Stromal cell of bone marrow (primary cell): ENCODE measurements around the gene EPHA6.
"Not testable (repeated sequence)": the region's sequence is repeated elsewhere in the genome, so short reads cannot be mapped to it uniquely, and the experiment has no call there.

Experiments used
- DNase-seq: peaks from one replicate; pipeline ENCODE4 v3.0.0-alpha.2; 2012; ENCODE audit warnings: low read depth

EPHA6 gene

DNA sequence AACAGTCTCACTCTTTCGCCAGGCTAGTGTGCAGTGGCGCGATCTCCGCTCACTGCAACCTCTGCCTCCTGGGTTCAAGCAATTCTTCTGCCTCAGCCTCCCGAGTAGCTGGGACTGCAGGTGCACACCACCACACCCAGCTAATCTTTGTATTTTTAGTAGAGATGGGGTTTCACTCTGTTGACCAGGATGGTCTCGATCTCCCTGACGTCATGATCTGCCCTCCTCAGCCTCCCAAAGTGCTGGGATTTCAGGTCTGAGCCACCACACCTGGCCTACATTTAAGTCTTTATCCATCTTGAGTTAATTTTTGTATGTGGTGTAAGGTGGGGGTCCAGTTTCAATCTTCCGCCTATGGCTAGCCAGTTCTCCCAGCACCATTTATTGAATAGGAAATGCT is 211.2 kb downstream of the EPHA6 start:
- DNase-seq, result not testable (repeated sequence)

DNA sequence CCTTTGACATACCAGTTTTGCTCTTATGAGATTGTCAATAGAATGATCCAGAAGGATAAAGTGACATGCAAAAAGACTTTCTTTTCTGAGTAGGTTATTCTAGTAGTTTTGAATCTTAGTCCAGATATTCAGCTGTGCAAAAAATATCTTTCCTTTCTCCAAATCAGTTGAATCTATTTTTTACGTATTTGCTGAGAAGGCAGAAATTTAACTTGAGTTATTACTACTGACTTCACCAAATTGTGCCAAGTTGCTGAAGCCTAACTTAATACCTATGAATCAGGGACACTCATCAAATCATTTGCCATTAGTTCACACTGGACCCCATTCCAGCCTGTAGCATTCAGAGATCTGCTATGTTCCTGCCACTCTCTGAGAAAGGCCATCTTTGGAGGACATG is 215.6 kb downstream of the EPHA6 start:
- no peak for DNase-seq

DNA sequence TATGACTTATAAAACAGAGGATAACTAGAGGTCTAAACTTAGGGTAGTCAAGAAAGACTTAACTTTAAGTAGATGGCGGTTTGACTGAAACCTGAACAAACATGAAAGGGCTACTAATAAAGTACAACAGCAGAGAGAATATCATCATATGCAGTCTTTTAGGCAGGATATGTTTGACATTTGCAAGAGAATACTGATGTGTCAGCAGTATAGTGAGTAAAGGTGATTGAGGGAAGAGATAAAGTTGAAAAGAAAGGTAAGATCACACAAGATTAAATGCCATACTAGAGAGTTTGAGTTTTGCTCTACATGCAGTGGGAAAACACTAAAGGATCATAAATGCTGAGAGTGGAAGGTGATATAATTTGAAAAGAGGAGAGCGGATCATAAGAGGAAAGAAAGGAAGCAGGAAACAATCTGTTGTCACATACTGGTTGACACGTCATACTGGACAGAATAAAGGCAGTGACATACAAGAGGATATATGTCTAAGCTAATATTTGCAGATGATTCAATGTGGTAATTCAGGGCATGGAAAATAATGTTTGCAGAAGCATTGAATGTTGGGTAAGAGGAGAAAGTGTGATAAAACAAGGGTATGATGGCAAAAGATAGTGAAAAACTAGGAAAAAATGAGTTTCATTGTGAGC is 223.0 kb downstream of the EPHA6 start:
- DNase-seq, result no peak

DNA sequence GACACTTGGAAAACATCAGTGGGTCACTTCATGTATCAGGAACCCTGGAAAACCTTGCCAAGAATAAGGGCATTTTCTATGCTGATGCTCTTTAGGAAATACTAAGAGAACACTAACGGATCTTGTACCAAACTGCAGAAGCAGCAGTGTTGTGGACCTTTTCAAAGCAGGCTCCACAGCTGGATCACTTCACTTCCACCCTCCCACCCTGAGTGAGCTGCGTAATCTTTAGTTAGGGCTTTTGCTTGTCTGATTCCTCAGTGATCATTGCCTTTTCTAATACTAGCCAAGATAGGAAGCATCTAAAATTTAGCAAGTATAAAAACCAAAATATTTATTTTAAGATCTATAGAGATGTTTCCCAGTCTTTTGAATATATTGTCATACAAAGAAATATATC is 229.0 kb downstream of the EPHA6 start:
- no peak for DNase-seq

DNA sequence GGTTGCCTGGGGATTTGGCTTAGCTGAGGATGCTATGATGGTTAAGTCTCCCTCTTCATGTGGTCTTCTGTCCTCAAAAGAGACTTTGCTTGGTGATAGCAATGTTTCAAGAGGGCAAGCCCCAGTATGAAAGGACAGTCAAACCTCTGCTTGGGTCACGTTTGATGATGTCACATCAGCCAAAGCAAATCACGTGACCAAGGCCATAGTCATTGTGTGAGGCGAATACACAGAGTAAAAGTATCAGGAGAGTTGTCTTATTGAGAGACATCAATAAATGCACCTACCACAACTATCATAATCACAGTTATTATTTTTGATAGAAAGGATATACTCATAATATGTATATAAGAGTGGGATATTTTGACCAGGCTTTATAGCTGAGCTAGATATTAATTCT is 243.0 kb downstream of the EPHA6 start:
- no peak for DNase-seq

DNA sequence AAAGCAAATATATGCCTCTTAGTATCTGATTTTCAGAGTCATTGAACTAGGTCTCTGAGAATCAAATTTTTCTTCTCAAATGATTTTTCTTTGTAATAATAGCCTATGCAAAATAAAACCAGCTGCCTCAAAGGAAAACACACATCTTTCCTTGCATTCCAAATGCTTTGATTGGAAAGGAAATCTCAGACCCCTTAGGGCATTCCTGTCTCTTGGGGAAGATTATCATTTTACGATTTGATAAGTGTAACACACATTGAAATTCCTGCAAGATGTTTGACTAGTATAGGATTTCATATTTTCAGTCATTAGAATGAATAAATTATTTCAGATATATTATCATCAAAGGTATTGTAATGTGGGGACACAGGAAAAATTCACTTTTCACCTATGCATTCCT is 244.8 kb downstream of the EPHA6 start:
- DNase-seq, result no peak

DNA sequence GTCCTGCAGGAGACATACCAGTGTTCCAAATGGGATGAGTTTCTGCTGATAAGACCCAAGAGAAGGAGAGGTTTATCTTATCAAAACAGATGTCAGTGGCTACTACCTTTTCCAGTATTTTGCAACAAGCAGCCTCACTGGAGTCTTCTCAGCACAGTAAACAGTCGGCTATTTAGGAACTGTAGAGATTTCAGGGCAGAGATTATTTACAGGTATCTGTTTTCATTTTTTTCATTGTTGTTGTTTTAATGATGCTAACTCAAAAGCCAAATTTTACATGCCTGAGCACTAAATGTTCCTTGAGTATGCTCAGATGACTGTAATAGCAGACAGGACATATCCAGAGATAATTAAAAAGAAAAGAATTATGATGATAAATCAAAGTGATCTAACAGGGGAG is 252.1 kb downstream of the EPHA6 start:
- DNase-seq, result no peak

DNA sequence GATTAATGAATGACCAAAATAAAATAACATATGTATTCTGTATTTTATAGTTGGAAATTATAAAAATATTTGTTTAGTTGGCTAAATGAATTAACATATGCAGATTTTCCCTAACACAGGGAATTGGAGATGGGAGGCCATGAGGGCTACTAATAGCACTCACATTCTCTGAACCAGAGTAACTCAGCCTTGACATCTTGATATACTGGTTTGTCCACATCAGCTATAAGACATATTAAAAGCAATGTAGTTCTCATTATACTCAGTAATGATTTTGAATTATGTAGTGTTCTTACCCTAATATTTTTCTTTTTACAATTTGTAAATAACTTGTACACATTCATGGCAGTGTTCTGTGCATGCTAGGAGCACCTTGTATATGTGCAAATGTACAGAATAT is 255.9 kb downstream of the EPHA6 start:
- no peak for DNase-seq

DNA sequence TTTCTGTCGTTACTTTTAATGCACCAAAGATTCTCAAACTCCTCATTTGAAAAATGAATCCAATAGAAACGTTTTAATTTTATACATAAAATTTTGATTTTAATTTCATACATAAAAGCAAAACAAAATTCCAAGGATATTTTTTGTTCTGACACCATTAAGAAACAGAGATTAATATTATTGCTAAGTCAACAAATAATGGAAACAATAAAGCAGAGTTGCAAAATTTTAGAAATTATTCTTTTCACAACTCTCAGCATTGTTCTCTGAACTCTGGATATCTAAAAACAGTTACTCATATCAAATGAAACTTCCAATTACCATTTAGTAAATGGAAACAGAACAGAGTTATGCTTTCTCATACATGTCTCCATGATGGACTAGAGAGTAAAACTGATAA is 260.2 kb downstream of the EPHA6 start:
- no peak for DNase-seq

DNA sequence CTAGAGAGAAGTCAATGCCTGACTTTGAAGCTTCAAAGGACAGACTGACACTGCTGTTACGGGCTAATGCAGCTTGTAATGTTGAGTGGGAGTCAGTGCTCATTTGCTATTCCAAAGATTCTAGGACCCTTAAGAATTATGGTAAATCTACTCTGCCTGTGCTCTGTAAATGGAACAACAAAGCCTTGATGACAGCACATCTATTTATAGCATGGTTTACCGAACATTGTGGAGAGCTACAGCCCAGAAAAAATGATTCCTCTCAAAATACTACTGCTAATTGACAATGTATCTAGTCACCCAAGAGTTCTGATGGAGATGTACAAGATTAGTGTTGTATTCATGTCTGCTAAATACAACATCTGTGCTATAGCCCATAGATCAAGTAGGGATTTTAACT is 262.3 kb downstream of the EPHA6 start:
- DNase-seq, result no peak

DNA sequence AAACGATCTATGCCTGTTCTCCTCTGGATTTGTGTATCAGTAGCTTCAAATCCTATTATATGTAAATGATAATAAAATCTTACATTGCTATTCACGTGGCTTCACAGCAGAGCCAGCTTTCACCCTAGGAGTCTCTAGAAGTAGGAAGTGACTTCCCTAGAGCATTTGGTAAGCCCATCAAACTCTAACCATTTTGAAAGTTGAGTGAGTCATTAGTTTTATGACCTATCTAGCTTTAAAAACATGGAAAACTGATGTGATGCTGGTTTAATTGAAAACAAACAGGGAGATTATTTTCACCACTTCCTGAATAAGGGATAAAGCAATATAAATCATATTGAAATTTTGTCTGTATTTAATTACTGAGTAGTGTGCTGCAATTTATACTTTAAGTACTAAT is 275.2 kb downstream of the EPHA6 start:
- DNase-seq, result no peak

DNA sequence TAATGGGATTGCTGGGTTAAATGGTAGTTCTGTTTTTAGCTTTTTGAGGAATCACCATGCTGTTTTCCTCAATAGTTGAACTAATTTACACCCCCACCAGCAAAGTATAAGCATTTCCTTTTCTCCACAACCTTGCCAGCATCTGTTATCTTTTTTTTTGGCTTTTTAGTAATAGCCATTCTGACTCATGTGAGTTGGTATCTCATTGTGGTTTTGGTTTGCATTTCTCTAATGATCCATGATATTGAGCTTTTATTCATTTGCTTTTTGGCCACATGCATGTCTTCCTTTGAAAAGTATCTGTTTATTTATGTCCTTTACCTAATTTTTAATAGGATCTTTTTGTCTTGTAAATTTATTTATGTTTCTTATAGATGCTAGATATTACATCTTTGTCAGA is 288.2 kb downstream of the EPHA6 start:
- no peak for DNase-seq

DNA sequence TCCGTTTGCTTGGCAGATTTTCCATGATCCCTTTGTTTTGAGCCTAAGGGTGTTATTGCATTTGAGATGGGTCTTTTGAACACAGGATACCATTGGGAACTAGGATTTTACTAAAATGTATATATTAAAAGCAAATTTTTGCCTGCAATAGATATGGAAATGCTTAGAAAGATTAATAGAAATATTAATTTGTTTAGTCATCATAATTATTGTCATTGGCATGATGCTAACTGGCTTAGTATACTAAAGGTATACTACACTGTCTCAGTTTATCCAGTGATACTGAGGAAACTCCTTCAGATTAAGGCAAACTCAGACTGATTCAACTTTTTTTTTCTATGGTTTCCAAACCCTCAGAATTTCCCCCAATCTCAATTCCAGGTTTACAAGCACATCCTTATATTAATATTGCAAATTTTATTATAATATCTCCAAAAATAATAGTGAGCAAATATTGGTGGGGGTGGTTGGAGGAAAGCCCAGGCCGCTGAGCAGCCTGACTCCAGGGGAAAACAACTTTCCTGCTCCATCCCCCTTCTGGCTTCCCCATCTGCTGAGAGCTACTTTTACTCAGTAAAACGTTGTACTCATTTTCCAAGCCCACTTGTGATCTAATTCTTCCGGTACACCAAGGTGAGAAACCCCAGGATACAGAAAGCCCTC is 291.7 kb downstream of the EPHA6 start:
- no peak for DNase-seq

DNA sequence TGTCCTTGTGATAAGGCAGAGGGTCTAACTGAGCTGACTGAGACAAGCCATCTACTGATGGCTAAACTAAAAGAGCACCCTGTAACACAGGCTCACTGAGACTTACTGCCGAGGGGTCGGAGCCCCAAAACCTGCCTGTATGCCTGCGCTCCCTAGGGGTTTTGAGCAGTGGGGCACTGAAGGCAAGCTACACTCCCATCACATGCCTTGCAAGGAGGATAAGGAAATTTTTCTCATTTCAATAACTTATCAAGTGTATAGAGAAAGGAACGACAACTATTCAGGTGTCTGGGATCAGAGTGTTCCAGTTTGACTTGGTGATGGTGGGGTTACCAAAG is 292.2 kb downstream of the EPHA6 start:
- no peak for DNase-seq

DNA sequence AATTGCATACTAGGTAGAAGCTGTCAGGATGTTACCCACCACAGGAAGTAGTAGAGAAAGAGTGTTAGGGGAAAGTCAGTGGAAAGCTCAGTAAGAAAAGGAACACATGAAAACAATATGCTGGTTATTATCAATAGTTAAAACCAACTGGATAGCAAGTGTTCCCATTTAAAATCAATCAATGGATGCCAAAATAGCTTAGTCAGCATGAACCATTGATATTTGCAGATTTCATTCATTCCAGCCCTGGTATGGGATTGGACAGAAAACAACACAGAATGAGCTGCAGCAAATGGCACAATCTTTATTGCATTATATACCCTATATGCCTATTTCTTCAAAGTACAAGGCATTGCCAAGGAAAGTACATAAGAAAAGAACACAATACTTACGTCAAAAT is 293.7 kb downstream of the EPHA6 start:
- no peak for DNase-seq

DNA sequence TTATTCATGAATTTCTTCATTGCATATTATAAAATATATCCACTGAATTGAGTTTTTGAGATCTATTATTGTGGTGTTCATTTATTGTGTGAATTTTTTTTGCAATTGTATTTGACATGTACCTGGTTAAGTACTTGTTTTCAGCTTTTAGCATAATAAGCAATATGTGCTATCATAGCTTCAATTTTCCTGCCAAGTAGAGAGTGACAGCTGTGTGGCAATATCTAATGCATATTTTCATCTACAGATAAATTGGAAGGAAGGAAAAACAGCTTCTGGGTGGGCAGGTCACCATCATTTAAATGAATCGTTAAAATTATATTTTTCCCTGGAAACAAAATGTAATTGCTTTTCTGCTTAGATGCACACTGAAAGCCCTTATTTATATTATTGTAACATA is 296.9 kb downstream of the EPHA6 start:
- no peak for DNase-seq

DNA sequence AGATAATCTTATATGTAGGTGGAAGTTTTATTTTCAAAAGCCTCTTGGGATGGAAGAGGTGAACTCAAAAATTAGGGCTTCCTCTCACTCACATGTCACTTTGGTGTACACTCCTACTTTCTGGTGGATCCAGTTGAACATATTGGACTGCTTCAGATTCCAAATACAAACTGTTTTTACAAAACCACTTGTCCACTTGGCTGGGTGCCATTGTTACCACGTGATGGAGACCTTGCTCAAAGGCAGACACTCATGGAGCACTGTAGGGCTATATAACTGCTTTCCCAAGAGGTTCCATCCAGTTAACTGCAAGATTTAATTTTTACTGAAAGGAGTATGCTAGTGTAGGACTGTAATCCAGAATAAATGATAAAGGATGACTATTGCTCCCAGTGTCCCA is 307.0 kb downstream of the EPHA6 start:
- DNase-seq, result no peak

DNA sequence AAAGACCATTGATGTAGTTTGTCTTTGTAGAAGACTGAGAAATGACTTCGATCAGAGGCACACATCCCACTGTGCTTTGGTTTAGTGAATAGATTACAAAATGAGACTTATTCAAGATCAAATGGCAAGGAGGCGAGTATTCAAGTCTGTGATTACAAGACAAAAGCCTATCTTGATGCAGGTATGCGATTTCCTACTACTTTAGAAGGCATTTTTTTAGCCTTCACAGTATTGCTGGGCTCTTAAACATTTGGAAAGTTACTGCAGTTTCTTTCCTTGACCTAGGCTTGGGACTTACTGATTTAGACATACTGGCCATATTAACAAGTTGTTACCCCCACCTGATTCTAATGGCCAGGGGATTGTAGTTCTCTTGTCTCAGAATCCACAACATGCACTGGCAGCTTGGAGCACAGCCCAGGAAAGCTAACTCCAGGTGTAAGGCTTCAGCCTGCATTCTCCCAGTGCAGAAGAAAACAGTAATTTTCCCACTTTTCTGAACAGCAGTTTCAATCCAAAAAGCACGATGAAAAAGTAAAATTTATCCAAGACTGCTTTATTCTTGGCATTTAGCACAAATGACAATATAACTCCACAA is 311.6 kb downstream of the EPHA6 start:
- no peak for DNase-seq

DNA sequence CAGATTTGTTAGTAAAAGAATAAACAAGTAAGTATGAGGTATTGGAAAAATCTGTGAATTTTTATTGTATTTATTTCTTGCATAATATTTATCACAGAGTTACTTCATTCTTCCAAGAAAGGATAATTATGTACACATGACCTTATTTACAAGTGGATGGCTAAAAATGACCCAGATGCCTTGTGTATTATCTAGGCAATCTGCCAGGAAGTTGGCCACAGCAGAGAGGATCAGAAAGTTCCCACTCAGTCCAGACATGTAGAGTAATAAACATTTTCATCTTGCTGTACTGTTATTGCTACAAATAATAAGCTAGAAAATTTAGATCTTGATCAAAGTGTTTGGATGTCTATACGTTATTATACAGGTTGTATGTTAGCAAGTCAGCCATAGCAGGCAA is 317.1 kb downstream of the EPHA6 start:
- DNase-seq, result no peak

DNA sequence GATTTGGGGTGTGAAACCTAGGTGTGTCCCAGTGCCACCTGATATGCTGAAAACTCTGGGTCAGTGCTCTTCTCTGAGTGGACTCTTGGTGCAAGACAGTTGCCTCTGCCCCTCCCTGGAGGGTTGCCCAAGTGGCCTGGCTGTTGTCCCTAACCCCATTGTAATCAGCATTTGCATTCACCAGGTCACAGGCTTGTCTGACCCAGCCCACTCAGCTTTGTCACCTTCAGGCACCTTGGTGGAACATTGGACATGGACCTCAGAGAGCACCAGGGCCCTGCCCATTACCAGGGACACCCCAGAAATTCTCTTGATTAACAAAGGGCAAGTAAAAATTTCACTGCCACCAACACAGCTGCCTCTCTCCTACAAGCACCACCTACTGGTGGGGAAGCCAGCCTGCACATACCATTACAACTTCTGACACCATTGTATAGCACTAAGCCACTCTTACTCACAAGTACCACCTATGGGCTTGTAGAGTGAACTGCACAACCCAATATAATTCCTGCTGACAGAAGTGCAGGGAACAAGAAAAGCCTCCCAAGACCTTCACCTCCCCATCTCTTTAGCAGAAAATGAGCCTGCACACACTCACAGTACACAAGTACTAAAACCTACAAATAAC is 324.6 kb downstream of the EPHA6 start:
- no peak for DNase-seq

DNA sequence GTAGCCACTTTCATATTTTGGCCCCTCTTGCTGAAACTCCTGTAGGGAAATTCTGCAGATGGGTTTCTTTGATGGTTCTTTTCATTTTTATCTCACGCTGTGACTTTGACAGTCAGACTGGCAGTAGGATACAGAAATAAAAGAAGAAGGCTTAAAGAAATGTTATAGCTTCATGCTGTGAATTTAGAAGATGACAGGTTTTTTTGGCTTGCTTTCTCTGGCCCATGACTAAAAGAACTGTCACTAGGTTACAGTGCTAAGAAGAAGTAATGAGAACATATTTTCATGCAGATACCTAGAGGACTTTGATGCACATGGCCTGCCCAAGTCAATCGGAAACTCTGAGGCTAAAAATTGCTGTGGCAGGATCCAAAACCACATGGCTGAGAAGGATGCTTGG is 334.5 kb downstream of the EPHA6 start:
- DNase-seq, result no peak

DNA sequence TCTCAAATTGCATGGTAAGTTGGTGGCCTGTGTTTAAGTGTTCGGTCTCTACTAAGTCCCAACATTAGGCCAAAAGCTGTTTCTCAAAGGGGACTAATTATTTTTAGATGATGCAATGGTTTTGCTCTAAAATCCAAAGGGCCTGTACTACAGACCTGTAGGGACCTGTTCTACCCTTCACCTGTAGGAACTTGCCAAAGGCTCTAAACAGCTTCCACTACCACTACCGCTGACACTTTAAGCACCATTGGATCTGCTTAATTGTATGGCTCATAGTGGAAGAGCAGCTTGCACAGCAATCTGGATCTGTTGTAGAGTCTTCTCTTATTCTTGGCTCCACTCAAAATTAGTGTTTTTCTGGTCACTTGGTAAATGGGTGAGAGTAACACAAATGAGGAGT is 346.8 kb downstream of the EPHA6 start:
- DNase-seq, result no peak

DNA sequence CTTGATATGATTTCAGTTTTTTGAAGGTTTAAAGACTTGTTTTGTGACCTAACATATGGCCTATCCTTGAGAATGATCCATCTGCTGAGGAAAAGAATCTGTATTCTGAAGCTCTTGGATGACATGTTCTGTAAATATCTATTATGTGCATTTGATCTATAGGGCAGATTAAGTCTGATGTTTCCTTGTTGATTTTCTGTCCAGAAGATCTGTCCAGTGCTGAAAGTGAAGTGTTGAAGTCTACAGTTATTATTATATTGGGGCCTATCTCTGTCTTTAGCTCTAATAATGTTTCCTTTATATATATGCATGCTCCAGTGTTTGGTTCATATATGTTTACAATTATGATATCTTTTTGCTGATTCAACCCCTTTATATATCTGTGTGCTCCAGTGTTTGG is 362.8 kb downstream of the EPHA6 start:
- DNase-seq, result no peak

DNA sequence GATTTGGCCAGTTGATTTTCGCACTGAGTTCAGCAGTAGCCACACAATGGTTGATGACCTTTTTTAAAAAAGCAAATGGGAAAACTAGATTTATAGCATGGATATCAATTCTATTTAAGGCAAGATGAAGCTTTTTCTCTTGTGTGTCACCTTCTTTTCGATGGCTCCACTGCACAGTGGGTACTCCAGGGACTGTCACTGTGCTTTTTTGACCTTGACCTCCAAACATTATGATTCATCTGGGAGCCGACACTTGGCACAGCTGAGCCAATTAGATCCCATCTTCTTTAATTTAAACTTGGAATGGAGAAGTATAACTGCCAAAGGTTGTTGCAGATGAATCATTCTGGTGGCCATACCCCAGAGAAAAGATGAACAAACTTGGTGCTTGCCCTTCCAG is 367.3 kb downstream of the EPHA6 start:
- DNase-seq, result no peak
